OCI-LY3 (cell line): ENCODE measurements around the gene TTC28.
"Not testable (repeated sequence)": the region's sequence is repeated elsewhere in the genome, so short reads cannot be mapped to it uniquely, and the experiment has no call there.

Experiments used
- H2AFZ ChIP-seq: fragments of 200-600, 300-600 bp; shearing (Covaris generic); 2 replicates; pipeline ENCODE4 v1.6.0; 2014; ENCODE audit warnings: antibody characterized with exemption, low read depth, low read length
- H3K27ac ChIP-seq: fragments of 200-600, 300-600 bp; sonication (generic); 2 replicates; pipeline ENCODE4 v1.5.1; 2014; ENCODE audit warnings: mild to moderate bottlenecking, low read length, moderate library complexity, mixed read lengths
- H3K27me3 ChIP-seq: fragments of 200-600, 300-600 bp; sonication (generic); 2 replicates; pipeline ENCODE4 v1.6.1; 2014; ENCODE audit warnings: low read depth, low read length, mixed read lengths
- H3K36me3 ChIP-seq: fragments of 200-600, 300-600 bp; sonication (generic); replicated peaks from 2 replicates; pipeline ENCODE3; 2014; ENCODE audit warnings: low read depth, low read length, mixed read lengths
- H3K4me1 ChIP-seq: fragments of 300-600, 200-600 bp; sonication (generic); 2 replicates; pipeline ENCODE4 v1.6.1; 2014; ENCODE audit warnings: low read length, mixed read lengths
- H3K4me2 ChIP-seq: fragments of 200-600, 300-600 bp; sonication (generic); 2 replicates; pipeline ENCODE4 v1.6.1; 2014; ENCODE audit warnings: low read length, mixed read lengths
- H3K4me3 ChIP-seq: fragments of 300-600, 200-600 bp; sonication (generic); 2 replicates; pipeline ENCODE4 v1.5.1; 2014; ENCODE audit warnings: antibody characterized with exemption, mild to moderate bottlenecking, low read length, moderate library complexity
- H3K79me2 ChIP-seq: fragments of 300-600, 200-600 bp; shearing (Covaris generic); 2 replicates; pipeline ENCODE4 v1.6.1; 2014; ENCODE audit warnings: mild to moderate bottlenecking, low read length, mixed read lengths
- H3K9ac ChIP-seq: fragments of 300-600, 200-600 bp; shearing (Covaris generic); 2 replicates; pipeline ENCODE4 v1.6.0; 2014; ENCODE audit warnings: mild to moderate bottlenecking, low read length, moderate library complexity
- H3K9me3 ChIP-seq: fragments of 200-600, 300-600 bp; shearing (Covaris generic); 2 replicates; pipeline ENCODE4 v1.6.1; 2014; ENCODE audit warnings: low read length, mixed read lengths; ENCODE audit not compliant: insufficient read depth
- H4K20me1 ChIP-seq: fragments of 200-600, 300-600 bp; sonication (generic); 2 replicates; pipeline ENCODE4 v1.6.1; 2016; ENCODE audit warnings: low read length, mixed read lengths; ENCODE audit not compliant: insufficient read depth
- EZH2phosphoT487 ChIP-seq: fragments of 200-600 bp; shearing (Covaris generic); IDR thresholded peaks from 2 replicates; pipeline ENCODE4 v1.6.1; 2018; ENCODE audit warnings: antibody characterized with exemption, mixed run types, low read depth
- TF ChIP-seq, protein P1 (sequence below): fragments of 200-600, 300-600 bp; sonication (generic); IDR thresholded peaks from 2 replicates; pipeline ENCODE4 v1.5.1; 2014; ENCODE audit warnings: antibody characterized with exemption, low read length, low read depth

TTC28 gene

DNA sequence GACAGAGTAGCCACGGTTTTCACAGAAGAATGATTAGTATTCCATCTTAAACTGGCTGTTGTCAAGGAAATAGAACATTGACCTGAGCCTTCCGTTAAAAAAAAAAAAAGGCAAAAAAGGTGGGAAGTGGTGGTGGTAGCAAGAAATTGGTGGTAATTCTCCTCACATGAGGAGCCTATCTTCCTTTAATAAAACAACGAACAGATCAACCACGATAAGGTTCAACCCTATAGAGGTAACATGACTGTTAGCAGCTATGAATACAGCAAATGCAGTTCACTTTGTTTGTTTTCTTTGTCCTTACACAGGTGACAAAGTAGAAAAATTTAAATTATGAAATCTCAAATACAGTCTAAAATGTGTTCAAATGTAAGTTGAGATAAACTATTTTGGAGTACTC is 181.6 kb downstream of the TTC28 start:
- no peaks in the 10 kb centered on the region for H3K4me1 ChIP-seq
- H3K4me2 ChIP-seq, result no peak overlapping the region

DNA sequence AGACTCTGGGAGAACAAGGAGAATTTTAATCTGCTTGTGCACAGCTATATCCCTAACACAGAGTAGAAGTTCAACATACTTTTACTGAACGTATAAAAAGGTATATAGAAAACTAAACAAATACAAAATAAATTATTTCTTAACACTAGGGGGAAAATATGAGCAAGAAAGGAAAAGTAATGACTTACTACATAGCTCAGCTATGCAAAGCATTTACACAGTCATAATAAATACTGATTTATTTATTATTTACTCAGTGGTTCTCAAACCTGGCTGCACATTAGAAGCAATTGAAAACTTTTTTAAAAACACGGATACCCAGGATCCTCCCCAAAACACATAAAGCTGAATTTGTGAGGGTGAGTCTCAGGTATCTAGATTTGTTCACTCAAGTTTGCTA is 182.5 kb downstream of the TTC28 start:
- H3K4me3 ChIP-seq, result no peak overlapping the region
- H3K36me3 ChIP-seq, result no peaks in the 10 kb centered on the region
- H3K27me3 ChIP-seq, result no peaks in the 10 kb centered on the region
- no peak overlapping the region for H2AFZ ChIP-seq
- H3K4me2 ChIP-seq, result no peak overlapping the region
- no peak overlapping the region for H3K9ac ChIP-seq
- H3K79me2 ChIP-seq, result no peaks in the 10 kb centered on the region
- H3K4me1 ChIP-seq, result no peaks in the 10 kb centered on the region
- no peak for TF ChIP-seq EZH2phosphoT487
- TF ChIP-seq, protein P1, sequence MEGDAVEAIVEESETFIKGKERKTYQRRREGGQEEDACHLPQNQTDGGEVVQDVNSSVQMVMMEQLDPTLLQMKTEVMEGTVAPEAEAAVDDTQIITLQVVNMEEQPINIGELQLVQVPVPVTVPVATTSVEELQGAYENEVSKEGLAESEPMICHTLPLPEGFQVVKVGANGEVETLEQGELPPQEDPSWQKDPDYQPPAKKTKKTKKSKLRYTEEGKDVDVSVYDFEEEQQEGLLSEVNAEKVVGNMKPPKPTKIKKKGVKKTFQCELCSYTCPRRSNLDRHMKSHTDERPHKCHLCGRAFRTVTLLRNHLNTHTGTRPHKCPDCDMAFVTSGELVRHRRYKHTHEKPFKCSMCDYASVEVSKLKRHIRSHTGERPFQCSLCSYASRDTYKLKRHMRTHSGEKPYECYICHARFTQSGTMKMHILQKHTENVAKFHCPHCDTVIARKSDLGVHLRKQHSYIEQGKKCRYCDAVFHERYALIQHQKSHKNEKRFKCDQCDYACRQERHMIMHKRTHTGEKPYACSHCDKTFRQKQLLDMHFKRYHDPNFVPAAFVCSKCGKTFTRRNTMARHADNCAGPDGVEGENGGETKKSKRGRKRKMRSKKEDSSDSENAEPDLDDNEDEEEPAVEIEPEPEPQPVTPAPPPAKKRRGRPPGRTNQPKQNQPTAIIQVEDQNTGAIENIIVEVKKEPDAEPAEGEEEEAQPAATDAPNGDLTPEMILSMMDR, result no peak
- no peak overlapping the region for H3K27ac ChIP-seq
- H3K9me3 ChIP-seq, result no peaks in the 10 kb centered on the region
- no peaks in the 10 kb centered on the region for H4K20me1 ChIP-seq

More for the DNA sequence above, 181.6 kb downstream of the TTC28 start:
- TF ChIP-seq EZH2phosphoT487, result no peak
- TF ChIP-seq, protein P1, result no peak
- Histone ChIP-seq H3K9me3 (no peaks in the 10 kb centered on the region), H4K20me1 (no peaks in the 10 kb centered on the region), H3K4me3 (no peak overlapping the region), H3K79me2 (no peaks in the 10 kb centered on the region), H2AFZ (no peak overlapping the region), H3K36me3 (no peaks in the 10 kb centered on the region), H3K27me3 (no peaks in the 10 kb centered on the region), H3K27ac (no peak overlapping the region), H3K9ac (no peak overlapping the region)

DNA sequence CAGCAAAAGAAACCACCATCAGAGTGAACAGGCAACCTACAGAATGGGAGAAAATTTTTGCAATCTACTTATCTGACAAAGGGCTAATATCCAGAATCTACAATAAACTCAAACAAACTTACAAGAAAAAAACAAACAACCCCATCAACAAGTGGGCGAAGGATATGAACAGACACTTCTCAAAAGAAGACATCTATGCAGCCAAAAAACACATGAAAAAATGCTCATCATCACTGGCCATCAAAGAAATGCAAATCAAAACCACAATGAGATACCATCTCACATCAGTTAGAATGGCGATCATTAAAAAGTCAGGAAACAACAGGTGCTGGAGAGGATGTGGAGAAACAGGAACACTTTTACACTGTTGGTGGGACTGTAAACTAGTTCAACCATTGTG is 188.4 kb downstream of the TTC28 start:
- not testable (repeated sequence) for H3K27ac ChIP-seq

DNA sequence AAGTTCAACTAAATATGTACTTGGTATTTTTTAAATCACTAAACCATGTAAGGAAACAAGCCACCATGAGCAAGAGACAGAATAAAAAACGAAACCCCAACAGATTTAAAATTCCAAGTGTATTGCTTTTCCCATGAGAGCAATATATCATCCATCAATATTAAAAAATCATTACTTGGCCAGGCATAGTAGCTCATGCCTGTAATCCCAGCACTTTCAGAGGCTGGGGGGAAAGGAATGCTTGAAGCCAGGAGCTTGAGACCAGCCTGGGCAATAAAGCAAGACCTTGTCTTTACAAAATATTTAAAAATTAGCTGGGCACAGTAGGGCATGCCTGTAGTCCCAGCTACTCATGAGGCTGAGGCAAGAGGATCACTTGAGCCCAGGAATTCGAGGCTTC is 190.8 kb downstream of the TTC28 start:
- TF ChIP-seq, protein P1, result no peak
- no peak for TF ChIP-seq EZH2phosphoT487
- no peak overlapping the region for H3K4me2 ChIP-seq
- H3K79me2 ChIP-seq, result no peaks in the 10 kb centered on the region
- H3K27me3 ChIP-seq, result no peaks in the 10 kb centered on the region
- H3K9ac ChIP-seq, result no peak overlapping the region
- no peak overlapping the region for H3K27ac ChIP-seq
- no peaks in the 10 kb centered on the region for H3K4me1 ChIP-seq
- H3K4me3 ChIP-seq, result no peak overlapping the region
- H3K36me3 ChIP-seq, result no peaks in the 10 kb centered on the region
- no peaks in the 10 kb centered on the region for H4K20me1 ChIP-seq
- H2AFZ ChIP-seq, result no peak overlapping the region
- H3K9me3 ChIP-seq, result no peaks in the 10 kb centered on the region

More for the DNA sequence above, 188.4 kb downstream of the TTC28 start:
- H3K4me1 ChIP-seq, H3K36me3 ChIP-seq, H3K4me3 ChIP-seq, H4K20me1 ChIP-seq, H2AFZ ChIP-seq, H3K4me2 ChIP-seq, H3K27me3 ChIP-seq, H3K79me2 ChIP-seq, H3K9ac ChIP-seq, H3K9me3 ChIP-seq: not testable (repeated sequence)

DNA sequence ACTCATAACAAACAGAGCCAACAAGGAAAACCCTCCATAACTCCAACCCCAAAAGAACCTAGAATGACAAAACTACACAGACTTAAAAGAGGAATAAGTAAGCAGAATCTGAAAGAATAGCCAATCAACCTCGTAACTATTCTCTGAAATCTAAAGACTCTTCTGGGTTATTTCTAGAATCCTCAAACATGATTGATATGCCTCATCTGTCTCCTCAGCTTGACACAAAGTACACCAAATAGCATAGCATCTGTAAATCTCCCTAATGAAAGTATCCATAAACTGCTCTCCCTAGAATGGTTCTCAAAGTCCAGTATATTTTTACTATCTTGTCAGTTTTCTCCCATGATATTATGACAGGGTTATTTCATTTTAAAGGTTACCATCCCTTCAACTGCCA is 195.0 kb downstream of the TTC28 start:
- no peaks in the 10 kb centered on the region for H4K20me1 ChIP-seq
- no peak overlapping the region for H2AFZ ChIP-seq
- no peak overlapping the region for H3K4me2 ChIP-seq
- H3K79me2 ChIP-seq, result no peaks in the 10 kb centered on the region
- H3K4me1 ChIP-seq, result no peaks in the 10 kb centered on the region
- TF ChIP-seq, protein P1, result no peak
- TF ChIP-seq EZH2phosphoT487, result no peak
- H3K27me3 ChIP-seq, result no peaks in the 10 kb centered on the region
- no peaks in the 10 kb centered on the region for H3K36me3 ChIP-seq
- H3K9ac ChIP-seq, result no peak overlapping the region
- no peak overlapping the region for H3K4me3 ChIP-seq
- no peak overlapping the region for H3K27ac ChIP-seq
- no peaks in the 10 kb centered on the region for H3K9me3 ChIP-seq
